Breast epithelium (tissue), 3 donors: ENCODE results near the gene BBX.
A peak's percentile ranks its signal among the peaks of the same experiment; 100 is the strongest.

Experiments used
- CTCF ChIP-seq, 3 donors: fragments of 450-650 bp; IDR thresholded peaks; one replicate each; pipeline ENCODE4 v1.5.1; 2016 to 2017; ENCODE audit warnings: antibody characterized with exemption in 3 of 3, mild to moderate bottlenecking in 3 of 3, moderate library complexity in 3 of 3
- POLR2A ChIP-seq: fragments of 450-650 bp; IDR thresholded peaks from one replicate; pipeline ENCODE4 v1.6.1; 2016; ENCODE audit warnings: antibody characterized with exemption, mild to moderate bottlenecking, moderate library complexity

GRCh38 chr3:107524841-107525643, 2.3 kb downstream of the BBX start:
- peak in 1 of 3 donors; percentile 11 for TF ChIP-seq CTCF (IDR thresholded peaks at IDR 0.05)
- no peak for TF ChIP-seq POLR2A
